HG02840 (cell line): ENCODE measurements around the gene NDFIP1.
"Not testable (repeated sequence)": the region's sequence is repeated elsewhere in the genome, so short reads cannot be mapped to it uniquely, and the experiment has no call there.

Source experiments
- ATAC-seq: cut with Tn5 transposase; IDR thresholded peaks from one replicate; pipeline ENCODE4 v1.9.1; 2021; ENCODE audit warnings: mild to moderate bottlenecking, moderate library complexity, moderate number of reproducible peaks; ENCODE audit not compliant: unreplicated experiment, low FRiP score

NDFIP1 gene

DNA sequence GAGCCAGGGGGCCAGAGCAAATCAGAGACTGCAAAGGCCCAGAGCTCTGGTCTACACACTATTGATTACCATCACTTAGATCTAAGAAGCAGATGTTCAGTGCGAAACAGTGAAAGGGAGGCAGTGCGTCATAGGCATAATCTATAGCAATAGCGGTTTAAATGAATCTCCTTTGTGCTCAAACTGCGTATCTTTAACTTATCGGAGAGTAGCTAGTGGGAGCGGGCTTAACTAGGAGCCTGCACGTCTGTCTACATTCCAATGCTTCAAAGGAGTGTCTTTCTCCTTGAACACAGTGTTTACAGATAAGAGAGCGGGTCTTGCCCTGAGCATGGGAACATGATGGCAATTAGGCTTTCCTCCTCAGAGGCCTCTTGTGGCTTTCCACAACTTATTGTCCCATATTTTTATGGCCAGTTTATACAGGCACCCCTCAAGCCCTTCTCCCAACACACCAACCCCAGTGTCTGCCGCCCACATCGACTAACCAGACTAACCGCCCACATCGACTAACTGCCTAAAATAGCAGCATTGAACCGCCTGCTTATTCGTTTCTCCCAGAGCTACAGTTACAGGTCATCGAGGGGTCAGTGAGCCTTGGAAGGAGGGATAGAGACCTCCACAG is 19.6 kb upstream of the NDFIP1 start:
- not testable (repeated sequence) for ATAC-seq

DNA sequence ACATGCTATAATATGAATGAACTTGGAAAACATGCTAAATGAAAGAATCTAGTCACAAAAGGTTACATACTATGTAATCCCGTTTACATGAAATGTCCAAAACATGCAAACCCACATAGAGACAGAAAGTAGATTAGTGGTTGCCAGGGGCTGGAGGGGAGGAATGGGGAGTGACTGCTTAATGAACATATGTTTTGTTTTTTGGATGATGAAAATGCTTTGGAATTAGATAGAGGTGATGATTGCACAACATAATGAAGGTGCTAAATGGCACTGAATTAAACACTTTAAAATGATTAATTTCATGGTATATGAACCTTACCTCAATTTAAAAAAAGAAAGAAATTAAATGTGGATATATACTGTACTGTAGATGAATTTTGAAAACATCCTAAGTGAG is 17.6 kb upstream of the NDFIP1 start:
- no peak for ATAC-seq

DNA sequence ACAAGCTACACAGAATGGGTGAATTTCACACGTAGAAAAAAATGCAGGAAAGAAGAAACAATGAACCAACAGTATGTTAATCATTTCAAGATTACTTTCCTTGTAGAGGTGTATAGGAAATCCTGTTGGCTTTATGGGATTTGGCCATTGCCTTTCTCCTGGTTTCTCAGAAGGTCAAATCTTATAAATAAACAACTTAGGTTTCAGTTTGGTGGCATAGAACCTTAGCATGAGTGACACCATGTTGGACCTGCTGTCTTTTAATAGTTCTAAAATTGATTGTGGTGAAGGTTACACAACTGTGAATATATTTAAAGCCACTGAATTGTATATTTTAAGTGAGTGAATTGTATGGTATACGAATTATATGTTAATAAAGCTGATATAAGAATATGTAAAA is 16.7 kb upstream of the NDFIP1 start:
- no peak for ATAC-seq

DNA sequence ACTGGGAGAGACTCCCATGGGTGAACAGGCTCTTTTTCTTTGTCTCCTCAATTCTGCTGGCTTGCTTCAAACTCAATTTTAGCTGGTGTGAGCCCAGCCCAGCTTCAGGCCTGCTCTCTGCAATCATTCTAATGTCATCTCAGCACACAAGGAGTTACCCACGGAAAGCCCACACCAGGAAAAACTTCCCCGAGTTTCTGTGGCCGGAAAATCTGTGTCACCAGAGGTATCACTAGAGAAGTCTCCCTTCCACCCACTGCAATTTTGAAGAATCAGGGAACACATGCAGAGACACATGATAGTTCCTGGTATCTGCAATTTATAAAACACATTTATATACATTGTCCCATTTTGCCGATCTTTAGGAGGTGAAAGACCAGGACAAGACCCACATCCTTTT is 13.5 kb upstream of the NDFIP1 start:
- ATAC-seq: no peak

DNA sequence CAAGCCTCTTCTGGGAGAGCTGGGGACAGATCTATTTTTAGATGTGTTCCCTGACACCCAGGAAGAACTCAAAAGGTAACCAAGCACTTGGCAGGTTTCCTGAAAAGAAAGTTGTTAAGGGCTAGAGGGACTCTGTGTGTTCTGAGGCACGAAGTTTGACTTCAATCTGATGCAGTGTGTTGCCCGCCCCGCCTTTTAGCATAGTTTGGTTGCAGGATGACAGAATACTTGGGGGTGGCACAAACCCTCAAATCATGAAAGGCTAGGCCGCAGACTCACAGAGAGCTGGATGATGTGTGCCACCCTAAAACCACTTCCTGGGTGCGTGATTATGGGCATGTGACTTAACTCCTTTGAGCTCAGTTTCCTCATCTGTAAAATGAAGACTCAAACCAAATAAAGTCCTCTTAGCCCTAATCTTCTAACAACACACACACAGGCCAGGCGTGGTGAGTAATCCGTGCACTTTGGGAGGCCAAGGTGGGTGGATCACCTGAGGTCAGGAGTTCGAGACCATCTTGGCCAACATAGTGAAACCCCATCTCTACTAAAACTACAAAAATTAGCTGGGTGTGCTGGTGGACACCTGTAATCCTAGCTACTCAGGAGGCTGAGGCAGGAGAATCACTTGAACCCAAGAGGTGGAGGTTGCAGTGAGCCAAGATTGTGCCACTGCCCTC is 12.8 kb upstream of the NDFIP1 start:
- ATAC-seq: no peak

DNA sequence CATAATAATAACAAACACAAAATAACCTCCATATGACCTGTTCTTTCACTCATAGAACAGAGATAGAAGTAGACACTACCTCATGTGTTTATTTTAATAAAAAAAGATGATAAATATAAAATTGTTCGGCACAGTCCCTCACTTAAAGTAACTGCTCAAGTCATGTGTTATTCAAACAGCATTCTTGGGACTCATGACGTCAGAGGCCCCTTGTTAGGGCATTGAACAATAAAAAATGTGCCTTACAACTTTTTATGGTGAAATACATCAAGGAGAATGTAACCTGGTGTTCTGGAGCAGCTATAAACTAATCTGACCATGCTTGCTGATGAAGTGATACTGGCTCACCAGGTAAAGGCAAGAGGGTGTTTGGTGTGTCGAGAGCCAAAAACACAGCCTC is 12.2 kb upstream of the NDFIP1 start:
- ATAC-seq: no peak

DNA sequence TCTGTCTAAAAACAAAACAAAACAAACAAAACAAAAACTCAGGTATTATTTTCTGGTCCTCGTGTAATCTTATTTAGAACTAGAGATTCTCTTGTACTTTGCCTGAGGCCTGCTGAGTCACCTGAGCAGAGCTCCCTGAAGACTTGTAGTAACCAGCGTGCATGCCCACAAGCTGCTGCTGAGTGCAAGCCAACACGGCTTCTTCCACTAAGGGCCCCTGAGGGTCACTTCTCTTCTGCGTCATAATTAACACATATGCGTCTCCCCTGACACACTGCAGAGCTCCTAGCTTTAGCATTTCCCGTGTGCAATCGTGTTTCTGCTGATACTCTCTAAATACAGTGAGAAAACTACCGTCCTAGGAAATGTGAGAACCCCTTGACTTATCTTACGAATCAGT is 10.9 kb upstream of the NDFIP1 start:
- no peak for ATAC-seq

DNA sequence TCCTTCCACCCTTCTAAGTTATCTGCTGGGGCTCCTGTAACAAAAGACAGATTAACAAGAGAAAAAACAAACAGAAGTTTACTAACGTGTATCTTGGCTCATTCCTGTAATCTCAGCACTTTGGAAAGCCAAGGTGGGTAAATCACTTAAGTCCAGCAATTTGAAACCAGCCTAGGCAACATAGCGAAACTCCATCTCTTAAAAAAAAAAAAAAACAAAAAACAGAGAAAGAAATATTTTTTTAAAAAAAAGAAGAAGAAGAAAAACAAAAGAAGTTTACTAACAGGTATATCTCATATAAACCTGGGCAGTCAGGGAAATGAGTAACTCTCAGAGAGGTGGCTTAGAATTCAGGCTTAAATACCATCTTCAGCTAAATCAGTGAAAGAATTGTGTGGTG is 10.3 kb upstream of the NDFIP1 start:
- no peak for ATAC-seq

DNA sequence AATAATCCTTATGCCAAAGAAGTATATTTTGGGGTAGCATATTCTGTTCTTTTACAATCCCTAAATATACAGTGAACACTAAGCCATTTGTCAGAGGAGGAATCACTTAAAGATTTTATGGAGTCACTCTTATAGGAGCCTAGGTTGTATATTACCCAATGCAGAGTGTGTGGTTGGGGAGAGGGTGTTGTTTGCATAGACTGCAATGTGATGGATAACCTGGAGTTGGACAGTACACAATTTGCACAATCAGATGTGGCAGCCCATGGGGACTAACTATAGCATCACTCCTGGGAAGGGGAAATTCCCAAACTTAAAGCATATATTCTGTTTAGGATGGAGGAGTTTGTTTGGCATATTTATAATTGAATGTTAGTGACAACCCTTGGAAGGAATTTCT is 9.6 kb upstream of the NDFIP1 start:
- no peak for ATAC-seq

DNA sequence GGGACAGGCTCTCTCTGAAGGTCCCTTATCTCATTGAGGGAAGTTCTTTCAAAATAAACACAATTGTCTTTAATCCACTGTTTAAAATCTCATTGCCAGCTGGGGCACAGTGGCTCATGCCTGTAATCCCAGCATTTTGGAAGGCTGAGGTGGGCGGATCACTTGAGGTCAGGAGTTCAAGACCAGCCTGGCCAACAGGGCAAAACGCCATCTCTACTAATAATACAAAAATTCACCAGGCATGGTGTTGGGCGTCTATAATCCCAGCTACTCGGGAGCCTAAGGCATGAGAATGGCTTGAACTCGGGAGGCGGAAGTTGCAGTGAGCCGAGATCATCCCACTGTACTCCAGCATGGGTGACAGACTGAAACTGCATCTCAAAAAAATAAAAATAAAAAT is 8.3 kb upstream of the NDFIP1 start:
- no peak for ATAC-seq

DNA sequence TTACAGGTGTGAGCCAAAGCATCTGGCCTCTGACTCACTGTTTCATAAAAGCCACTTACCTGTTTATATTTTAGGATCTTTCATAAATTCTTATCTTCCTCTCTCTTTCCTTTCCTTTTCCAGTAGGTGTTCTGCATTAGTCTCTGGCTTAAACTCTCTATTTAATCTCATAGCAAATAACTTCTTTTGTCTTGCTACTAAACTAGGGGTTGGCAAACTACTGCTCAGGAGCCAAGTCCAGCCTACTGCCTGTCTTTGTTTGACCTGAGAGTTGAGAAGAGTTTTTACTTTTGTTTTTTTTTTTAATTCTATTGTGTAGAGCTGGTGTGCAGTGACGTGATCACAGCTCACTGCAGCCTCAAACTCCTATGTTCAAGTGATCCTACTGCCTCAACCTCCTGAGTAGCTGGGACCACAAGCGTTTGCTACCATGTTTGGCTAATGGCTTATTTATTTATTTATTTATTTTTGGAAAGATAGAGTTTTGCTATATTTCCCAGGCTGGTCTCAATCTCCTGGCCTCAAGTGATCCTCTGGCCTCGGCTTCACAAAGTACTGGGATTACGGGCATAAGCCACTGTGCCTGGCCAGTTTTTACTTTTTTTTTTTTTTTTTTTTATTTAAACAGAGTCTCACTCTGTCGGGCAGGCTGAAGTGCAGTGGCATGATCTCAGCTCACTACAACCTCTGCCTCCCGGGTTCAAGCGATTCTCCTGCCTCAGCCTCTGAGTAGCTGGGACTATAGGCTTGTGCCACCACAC is 5.4 kb upstream of the NDFIP1 start:
- ATAC-seq: no peak

DNA sequence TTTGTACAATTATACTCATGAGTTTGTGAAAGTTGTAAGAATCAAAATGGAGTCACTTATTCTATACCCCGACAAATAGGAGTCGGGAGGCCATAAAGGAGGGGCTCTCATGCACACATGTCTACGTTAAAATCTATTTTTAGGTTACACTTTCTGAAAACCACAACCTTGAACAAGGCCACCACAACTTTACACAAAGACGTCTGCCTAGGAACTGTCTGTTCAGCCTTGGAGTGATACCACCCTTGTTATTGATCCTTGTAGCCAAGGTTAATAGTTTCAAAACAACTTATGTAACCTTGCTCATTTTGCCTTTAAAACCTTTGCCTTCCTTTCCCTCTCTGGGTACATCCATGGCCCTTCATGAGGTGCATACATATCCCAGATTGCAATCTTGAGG is 4.1 kb upstream of the NDFIP1 start:
- ATAC-seq: no peak

DNA sequence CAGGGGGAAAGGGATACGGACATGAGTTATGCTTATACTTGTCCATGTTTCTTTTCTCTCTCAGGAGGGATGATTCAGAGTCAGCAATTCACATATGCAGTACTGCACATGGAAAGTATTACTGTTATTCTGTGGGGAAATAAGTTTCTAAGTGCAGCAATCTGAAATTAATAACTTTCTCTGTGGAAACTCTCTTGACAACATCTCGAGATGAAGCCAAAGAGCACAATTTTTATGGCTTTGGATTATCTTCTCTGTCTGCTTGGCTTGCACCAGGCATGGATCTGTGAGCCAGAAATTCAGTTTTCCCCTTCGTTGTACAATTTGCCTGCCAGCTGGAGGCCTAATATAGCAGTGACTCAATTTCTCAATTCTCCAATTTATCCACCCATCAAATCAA is 2.5 kb upstream of the NDFIP1 start:
- no peak for ATAC-seq

DNA sequence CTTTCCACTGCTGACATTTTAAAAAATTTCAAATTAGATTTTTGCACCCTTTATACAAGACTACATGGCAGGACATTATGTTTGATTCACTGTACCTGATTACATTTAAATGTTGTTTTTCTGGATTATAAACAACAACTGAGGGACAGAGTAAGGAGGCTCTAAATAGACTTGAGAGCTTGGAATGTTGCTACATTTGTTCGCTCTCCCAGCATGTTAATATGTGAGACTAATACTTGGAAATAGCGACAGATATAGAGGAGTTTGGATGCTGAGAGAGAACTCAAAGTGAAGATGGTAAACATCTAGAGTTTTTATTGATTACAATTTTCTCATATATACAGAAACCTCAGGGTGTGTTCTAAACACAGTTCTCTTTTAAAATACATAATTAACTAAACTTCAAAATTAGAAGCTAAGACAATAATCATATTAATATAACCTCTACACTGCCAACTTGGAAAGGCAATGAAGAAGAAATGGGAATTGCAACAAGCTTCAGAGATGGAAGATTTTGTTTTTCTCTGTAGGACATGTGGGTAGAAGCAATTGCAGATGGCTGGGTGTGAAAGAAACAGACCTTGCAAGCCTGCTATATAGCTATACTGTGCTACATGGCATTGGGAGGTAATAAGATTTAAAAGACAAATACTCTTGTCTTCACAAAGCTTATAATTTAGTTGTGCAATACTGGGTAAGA is 1.4 kb upstream of the NDFIP1 start:
- ATAC-seq: no peak

DNA sequence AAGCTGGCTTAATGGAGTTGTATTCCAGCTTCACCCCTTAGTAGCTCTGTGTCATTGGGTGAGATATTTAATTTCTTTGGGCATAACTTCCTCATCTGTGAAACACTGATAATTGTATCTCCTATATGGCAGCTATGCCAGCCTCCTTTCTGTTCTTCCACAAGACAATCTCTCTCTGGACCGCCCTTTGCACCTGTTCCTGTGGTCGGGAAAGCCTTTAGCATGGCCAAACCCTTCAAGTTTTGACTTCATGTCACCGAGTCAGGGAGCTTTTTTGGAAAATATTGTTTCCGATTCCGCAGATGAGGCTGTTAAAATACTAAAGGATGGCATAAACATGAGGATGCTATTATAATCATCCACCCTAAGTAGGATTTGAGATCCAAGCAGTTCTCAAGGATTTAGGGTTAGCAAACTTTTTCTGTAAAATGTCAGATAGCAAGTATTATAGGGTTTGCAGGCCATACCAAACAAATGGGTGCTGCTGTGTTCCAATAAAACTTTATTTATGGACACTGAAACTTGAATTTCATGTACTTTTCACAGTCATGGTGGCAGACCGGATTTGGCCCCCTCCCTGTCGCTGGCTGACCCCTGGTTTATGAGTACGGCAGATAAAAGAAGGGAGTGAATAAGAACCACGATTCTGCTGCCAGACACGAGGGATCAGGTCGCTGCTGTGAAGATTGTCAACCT is 695 bp upstream of the NDFIP1 start:
- ATAC-seq: no peak

DNA sequence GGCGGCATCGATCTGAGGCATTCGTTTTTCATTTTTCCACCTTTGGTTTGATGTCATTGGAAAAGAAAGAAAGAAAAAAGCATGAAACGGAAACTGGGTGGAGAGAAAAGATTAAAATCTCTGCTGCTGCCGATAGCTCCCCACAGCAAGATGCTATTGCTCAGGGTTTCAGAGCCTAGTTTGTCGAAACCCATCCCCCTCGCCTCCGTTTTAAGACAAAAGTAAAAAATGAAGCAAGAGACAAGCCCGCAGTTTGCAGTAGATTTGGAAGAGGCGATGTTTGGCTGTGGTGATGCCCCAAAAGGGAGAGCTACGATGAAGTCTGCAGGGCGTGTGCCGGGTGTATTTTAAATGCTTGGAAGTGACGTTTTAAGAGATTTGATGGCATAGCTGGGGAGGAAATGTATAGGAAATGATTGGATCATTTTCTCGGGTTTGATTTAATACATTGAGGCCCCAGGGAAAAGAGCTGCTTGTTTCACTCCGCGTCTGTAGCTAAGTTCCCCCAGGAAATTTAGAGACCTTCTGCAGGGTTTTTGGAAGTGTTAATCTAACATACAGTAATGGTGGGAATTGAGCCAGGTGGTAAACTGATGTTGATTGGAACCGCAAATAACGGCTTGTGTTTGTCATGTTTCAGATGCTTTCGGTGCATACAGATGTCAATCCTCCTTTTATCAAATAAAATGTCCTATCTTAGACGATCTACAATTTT is 909 bp downstream of the NDFIP1 start:
- ATAC-seq: no peak

DNA sequence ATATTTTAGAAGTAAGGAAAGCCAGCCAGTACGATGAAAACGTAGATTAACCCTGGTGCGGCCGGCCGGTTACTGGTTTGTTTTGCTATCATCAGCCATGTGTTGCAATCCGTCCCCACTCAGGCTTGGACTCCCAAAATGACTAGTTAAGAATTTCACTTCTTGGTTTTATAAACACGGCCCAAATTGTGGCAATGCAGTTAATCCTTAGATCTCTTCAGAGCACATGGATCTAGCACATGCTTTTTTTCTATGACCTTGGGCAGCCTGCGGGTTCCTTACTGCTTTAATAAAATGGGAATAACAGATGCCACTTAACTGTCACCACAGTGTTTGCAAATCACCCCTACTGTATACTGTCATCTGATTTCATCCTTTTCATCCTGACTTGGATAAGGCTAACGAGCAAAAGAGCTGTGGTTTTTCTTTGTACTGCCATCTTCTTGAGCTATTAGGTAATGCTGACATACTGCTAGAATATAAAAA is 1.5 kb downstream of the NDFIP1 start:
- ATAC-seq: no peak

DNA sequence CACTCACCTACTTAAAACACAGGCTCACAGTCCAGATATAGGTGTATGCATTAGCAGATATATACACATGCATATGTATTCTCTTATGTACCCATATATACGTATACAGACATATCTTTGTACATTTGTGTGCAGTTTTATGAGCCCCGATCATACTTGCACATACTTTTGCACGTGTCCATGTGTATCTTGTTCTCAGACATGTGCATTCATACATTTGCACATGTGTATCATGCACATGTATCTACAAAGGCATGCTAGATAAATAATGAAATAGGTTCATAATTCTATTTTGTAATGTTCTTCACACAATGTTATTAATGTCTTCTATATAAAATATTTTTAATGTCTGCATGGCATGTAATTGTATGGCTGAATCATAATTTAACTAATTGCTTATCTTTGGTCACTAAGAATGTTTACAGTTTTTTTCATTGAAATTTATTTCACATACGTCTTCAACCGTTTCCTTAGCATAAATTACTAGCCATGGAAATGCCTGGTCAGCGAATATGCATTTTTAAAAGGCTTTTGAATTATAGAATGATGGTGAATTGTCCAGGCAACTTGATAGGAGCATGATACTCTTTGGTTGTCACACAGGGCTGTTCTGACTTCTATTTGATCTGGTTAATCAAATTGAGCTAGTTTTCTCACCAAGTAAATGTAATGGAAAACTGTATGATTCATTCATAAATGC is 2.6 kb downstream of the NDFIP1 start:
- no peak for ATAC-seq

DNA sequence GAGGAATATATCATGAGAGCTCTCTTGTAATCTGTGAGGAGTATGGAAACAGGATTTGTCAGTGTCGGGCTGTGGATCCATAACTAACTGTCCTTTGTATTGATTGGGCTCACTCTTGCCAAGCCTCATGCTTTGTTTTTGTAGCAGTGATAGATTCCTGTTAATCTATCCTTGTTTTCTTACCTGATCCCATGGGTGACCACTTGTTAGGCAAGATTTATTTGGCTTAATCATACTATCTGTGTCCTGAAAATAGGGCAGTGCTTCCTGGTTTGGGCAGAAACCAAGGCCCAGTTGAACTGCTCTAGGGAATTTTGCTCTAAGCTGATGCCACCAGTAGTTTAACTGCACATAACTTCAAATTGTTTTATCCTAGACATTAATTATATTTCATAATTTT is 6.1 kb downstream of the NDFIP1 start:
- ATAC-seq: no peak
